ENCODE measurements around the gene ERC1.
A peak's percentile ranks its signal among the peaks of the same experiment; 100 is the strongest.

The ERC1 gene

GRCh38 chr12:1443421-1444141 is 452.6 kb downstream of the ERC1 start:
- peaks cover 16 to 41% of the 10 kb centered on the region in 2 donors for H3K36me3 Mint-ChIP-seq
- H3K4me1 Mint-ChIP-seq: no peaks in the 10 kb centered on the region
- no peaks in the 10 kb centered on the region for H3K9me3 Mint-ChIP-seq
- ATAC-seq (replicated peaks): no peak
- no peak overlapping the region for H3K4me3 Mint-ChIP-seq
- H3K27me3 Mint-ChIP-seq: no peaks in the 10 kb centered on the region
- DNase-seq: no peak
- peak overlapping the region; percentile 17 for H3K27ac Mint-ChIP-seq

GRCh38 chr12:1444142-1444516 is 453.1 kb downstream of the ERC1 start:
- Mint-ChIP-seq H3K4me1 (no peaks in the 10 kb centered on the region), H3K4me3 (no peak overlapping the region), H3K9me3 (peaks cover 0 to under 1% of the 10 kb centered on the region in 2 donors), H3K36me3 (peaks cover 22 to 47% of the 10 kb centered on the region in 2 donors), H3K27ac (no peak overlapping the region), H3K27me3 (no peaks in the 10 kb centered on the region)
- DNase-seq (no peak), ATAC-seq (replicated peaks) (no peak)

GRCh38 chr12:1445807-1446206 is 454.8 kb downstream of the ERC1 start:
- Mint-ChIP-seq H3K4me1 (no peaks in the 10 kb centered on the region), H3K27me3 (no peaks in the 10 kb centered on the region), H3K27ac (no peak overlapping the region), H3K9me3 (peaks cover 0 to 1% of the 10 kb centered on the region in 2 donors), H3K4me3 (no peak overlapping the region), H3K36me3 (peaks cover 28 to 55% of the 10 kb centered on the region in 2 donors)
- DNase-seq (no peak), ATAC-seq (replicated peaks) (no peak)

GRCh38 chr12:1448336-1448735 is 457.3 kb downstream of the ERC1 start:
- peaks cover 0 to 1% of the 10 kb centered on the region in 2 donors for H3K9me3 Mint-ChIP-seq
- no peaks in the 10 kb centered on the region for H3K4me1 Mint-ChIP-seq
- H3K27ac Mint-ChIP-seq: no peak overlapping the region
- H3K27me3 Mint-ChIP-seq: no peaks in the 10 kb centered on the region
- H3K36me3 Mint-ChIP-seq: peaks cover 32 to 67% of the 10 kb centered on the region in 2 donors
- DNase-seq (no peak), ATAC-seq (replicated peaks) (no peak)
- H3K4me3 Mint-ChIP-seq: no peak overlapping the region

- Mint-ChIP-seq H3K36me3 (peaks cover 20 to 44% of the 10 kb centered on the region in 2 donors), H3K27me3 (no peaks in the 10 kb centered on the region), H3K27ac (no peak overlapping the region), H3K4me1 (no peaks in the 10 kb centered on the region), H3K9me3 (peaks cover 0 to 1% of the 10 kb centered on the region in 2 donors), H3K4me3 (no peak overlapping the region)
- no peak for ATAC-seq (replicated peaks)
- no peak for DNase-seq
These were observed 462.8 kb downstream of the ERC1 start for GRCh38 chr12:1453810-1454209.

- Mint-ChIP-seq H3K27ac (no peak overlapping the region), H3K27me3 (no peaks in the 10 kb centered on the region), H3K4me1 (no peaks in the 10 kb centered on the region), H3K9me3 (no peaks in the 10 kb centered on the region), H3K36me3 (peaks cover 17 to 30% of the 10 kb centered on the region in 2 donors), H3K4me3 (no peak overlapping the region)
- no peak for DNase-seq
- ATAC-seq (replicated peaks): no peak
These were observed 465.9 kb downstream of the ERC1 start for GRCh38 chr12:1456885-1457284.

GRCh38 chr12:1457901-1458300 is 466.9 kb downstream of the ERC1 start:
- ATAC-seq (replicated peaks) (no peak), DNase-seq (no peak)
- Mint-ChIP-seq H3K4me1 (no peaks in the 10 kb centered on the region), H3K27me3 (no peaks in the 10 kb centered on the region), H3K27ac (peak overlapping the region; percentile 42), H3K9me3 (no peaks in the 10 kb centered on the region), H3K4me3 (no peak overlapping the region), H3K36me3 (peaks cover 17 to 22% of the 10 kb centered on the region in 2 donors)

- H3K36me3 Mint-ChIP-seq: peaks cover 20 to 30% of the 10 kb centered on the region in 2 donors
- H3K9me3 Mint-ChIP-seq: no peaks in the 10 kb centered on the region
- no peak overlapping the region for H3K4me3 Mint-ChIP-seq
- no peak overlapping the region for H3K27ac Mint-ChIP-seq
- ATAC-seq (replicated peaks): no peak
- DNase-seq: no peak
- no peaks in the 10 kb centered on the region for H3K27me3 Mint-ChIP-seq
- peaks cover 4 to 9% of the 10 kb centered on the region in 2 donors for H3K4me1 Mint-ChIP-seq
These were observed 468.3 kb downstream of the ERC1 start for GRCh38 chr12:1459339-1459738.

- Mint-ChIP-seq H3K27ac (no peak overlapping the region), H3K36me3 (peaks cover 25 to 36% of the 10 kb centered on the region in 2 donors), H3K9me3 (no peaks in the 10 kb centered on the region), H3K27me3 (no peaks in the 10 kb centered on the region), H3K4me1 (peaks cover 4 to 10% of the 10 kb centered on the region in 2 donors), H3K4me3 (no peak overlapping the region)
- ATAC-seq (replicated peaks): no peak
- DNase-seq: no peak
These were observed 472.3 kb downstream of the ERC1 start for GRCh38 chr12:1463073-1463905.

GRCh38 chr12:1464925-1465324 is 473.9 kb downstream of the ERC1 start:
- no peaks in the 10 kb centered on the region for H3K9me3 Mint-ChIP-seq
- H3K27ac Mint-ChIP-seq: no peak overlapping the region
- DNase-seq: no peak
- ATAC-seq (replicated peaks): no peak
- H3K36me3 Mint-ChIP-seq: peaks cover 23 to 31% of the 10 kb centered on the region in 2 donors
- no peak overlapping the region for H3K4me3 Mint-ChIP-seq
- H3K27me3 Mint-ChIP-seq: no peaks in the 10 kb centered on the region
- peaks cover 4 to 10% of the 10 kb centered on the region in 2 donors for H3K4me1 Mint-ChIP-seq

- Mint-ChIP-seq H3K36me3 (peaks cover 19 to 34% of the 10 kb centered on the region in 2 donors), H3K27me3 (no peaks in the 10 kb centered on the region), H3K4me3 (no peak overlapping the region), H3K4me1 (peaks cover 4 to 10% of the 10 kb centered on the region in 2 donors), H3K9me3 (no peaks in the 10 kb centered on the region), H3K27ac (no peak overlapping the region)
- no peak for ATAC-seq (replicated peaks)
- no peak for DNase-seq
These were observed 475.0 kb downstream of the ERC1 start for GRCh38 chr12:1465990-1466389.

GRCh38 chr12:1466481-1467154 is 475.6 kb downstream of the ERC1 start:
- Mint-ChIP-seq H3K36me3 (peaks cover 14 to 36% of the 10 kb centered on the region in 2 donors), H3K27ac (no peak overlapping the region), H3K9me3 (no peaks in the 10 kb centered on the region), H3K4me1 (peaks cover 4 to 10% of the 10 kb centered on the region in 2 donors), H3K4me3 (no peak overlapping the region), H3K27me3 (no peaks in the 10 kb centered on the region)
- ATAC-seq (replicated peaks) (no peak), DNase-seq (no peak)

GRCh38 chr12:1467710-1468109 is 476.7 kb downstream of the ERC1 start:
- no peak overlapping the region for H3K27ac Mint-ChIP-seq
- DNase-seq (no peak), ATAC-seq (replicated peaks) (no peak)
- peaks cover 7 to 16% of the 10 kb centered on the region in 2 donors for H3K4me1 Mint-ChIP-seq
- peaks cover 14 to 36% of the 10 kb centered on the region in 2 donors for H3K36me3 Mint-ChIP-seq
- H3K27me3 Mint-ChIP-seq: no peaks in the 10 kb centered on the region
- no peak overlapping the region for H3K4me3 Mint-ChIP-seq
- H3K9me3 Mint-ChIP-seq: no peaks in the 10 kb centered on the region

GRCh38 chr12:1469070-1469469 is 478.0 kb downstream of the ERC1 start:
- H3K9me3 Mint-ChIP-seq: no peaks in the 10 kb centered on the region
- DNase-seq (no peak), ATAC-seq (replicated peaks) (no peak)
- H3K4me1 Mint-ChIP-seq: peaks cover 9 to 10% of the 10 kb centered on the region in 2 donors
- H3K36me3 Mint-ChIP-seq: peaks cover 11 to 26% of the 10 kb centered on the region in 2 donors
- H3K27ac Mint-ChIP-seq: no peak overlapping the region
- H3K27me3 Mint-ChIP-seq: no peaks in the 10 kb centered on the region
- H3K4me3 Mint-ChIP-seq: no peak overlapping the region

Data from stimulated activated naive B cell treated with anti-CD40 and anti-IgM and Interleukin-4, amounts not matched to agents 10 μg/mL and 1 μg/mL and 100 μg/mL, for 72 hours (primary cell).